ENCODE data around the gene CCDC28B.

Gene CCDC28B

GRCh38 chr1:32181563-32181962, 18.8 kb upstream of the CCDC28B start:
- peaks cover 50% of the 10 kb centered on the region for H3K36me3 Mint-ChIP-seq (ENCODE audit: low read depth)
- peaks cover 70% of the 10 kb centered on the region for H3K4me1 Mint-ChIP-seq
- peak overlapping the region; percentile 94 for H3K4me3 Mint-ChIP-seq
- no peaks in the 10 kb centered on the region for H3K27me3 Mint-ChIP-seq
- no peaks in the 10 kb centered on the region for H3K9me3 Mint-ChIP-seq
- peak overlapping the region; percentile 98 for H3K27ac Mint-ChIP-seq
- ATAC-seq (no peak), DNase-seq (no peak)

DNA sequence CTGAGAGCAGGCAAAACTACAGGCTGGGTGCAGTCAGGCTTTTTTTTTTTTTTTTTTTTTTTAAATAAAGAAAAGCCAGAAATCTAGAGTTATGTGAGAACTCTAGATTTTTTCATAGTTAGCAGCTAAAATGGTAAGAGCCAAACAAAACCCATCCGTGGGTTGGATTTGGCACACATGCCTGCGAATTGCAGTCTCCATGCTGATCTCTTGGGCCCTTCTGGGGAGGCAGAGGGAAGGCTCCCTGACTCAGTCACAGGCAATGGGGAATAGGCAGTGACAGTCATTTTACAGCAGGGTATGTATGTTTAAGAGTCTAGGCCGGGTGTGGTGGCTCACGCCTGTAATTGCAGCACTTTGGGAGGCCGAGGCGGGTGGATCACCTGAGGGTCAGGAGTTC, 18.3 kb upstream of the CCDC28B start:
- H3K27me3 Mint-ChIP-seq: no peaks in the 10 kb centered on the region
- H3K36me3 Mint-ChIP-seq (ENCODE audit: low read depth): peaks cover 52% of the 10 kb centered on the region
- peaks cover 71% of the 10 kb centered on the region for H3K4me1 Mint-ChIP-seq
- H3K27ac Mint-ChIP-seq: peak overlapping the region; percentile 98
- DNase-seq: no peak
- no peaks in the 10 kb centered on the region for H3K9me3 Mint-ChIP-seq
- no peak for ATAC-seq
- peak overlapping the region; percentile 94 for H3K4me3 Mint-ChIP-seq

GRCh38 chr1:32184650-32185049, 15.7 kb upstream of the CCDC28B start:
- Mint-ChIP-seq H3K27ac (peak overlapping the region; percentile 39), H3K4me1 (peaks cover 59% of the 10 kb centered on the region), H3K36me3 (ENCODE audit: low read depth) (peaks cover 75% of the 10 kb centered on the region), H3K4me3 (peak overlapping the region; percentile 65), H3K9me3 (no peaks in the 10 kb centered on the region), H3K27me3 (no peaks in the 10 kb centered on the region)
- ATAC-seq: no peak
- no peak for DNase-seq

DNA sequence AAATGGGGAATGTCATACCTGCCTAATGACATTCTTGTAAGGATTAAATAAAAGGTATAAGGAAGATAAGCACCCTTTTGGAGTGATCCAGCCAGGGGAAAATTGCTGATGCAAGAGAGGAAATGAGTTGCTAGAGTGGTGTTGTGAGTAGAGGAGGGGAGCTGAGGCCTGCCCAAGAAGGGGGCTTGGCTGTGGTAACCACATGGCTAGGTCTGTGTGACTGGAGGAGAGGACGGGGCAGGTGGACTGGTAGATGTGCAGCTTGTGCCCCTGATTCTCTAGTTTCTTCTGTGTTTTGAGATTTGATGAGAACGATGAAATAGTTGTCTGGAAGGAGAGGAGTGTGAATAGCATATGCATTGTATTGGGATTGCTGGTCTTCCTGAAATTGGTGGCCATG, 14.3 kb upstream of the CCDC28B start:
- H3K4me3 Mint-ChIP-seq: peak overlapping the region; percentile 50
- H3K4me1 Mint-ChIP-seq: peaks cover 47% of the 10 kb centered on the region
- DNase-seq (no peak), ATAC-seq (peak; percentile 22)
- no peaks in the 10 kb centered on the region for H3K9me3 Mint-ChIP-seq
- H3K36me3 Mint-ChIP-seq (ENCODE audit: low read depth): peaks cover 76% of the 10 kb centered on the region
- peak overlapping the region; percentile 89 for H3K27ac Mint-ChIP-seq
- H3K27me3 Mint-ChIP-seq: no peaks in the 10 kb centered on the region

DNA sequence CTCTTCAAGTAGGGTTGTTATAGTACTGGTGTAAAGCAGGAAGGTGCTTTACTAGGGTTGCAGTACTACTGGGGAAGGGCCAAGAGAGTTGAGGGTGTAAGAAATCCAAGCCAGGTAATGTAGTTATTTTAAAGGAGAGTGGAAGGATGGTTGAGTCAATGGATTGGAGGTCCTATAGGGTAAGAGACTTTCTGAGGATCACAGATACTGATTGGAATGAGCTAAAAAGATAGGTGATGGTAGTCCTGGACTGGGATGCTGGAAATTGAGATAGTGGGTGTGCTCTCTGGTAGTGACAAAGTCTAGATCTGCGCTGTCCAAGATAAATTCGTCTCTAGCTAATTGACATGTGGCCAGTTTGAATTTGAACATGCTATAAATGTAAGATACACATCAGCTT, 13.9 kb upstream of the CCDC28B start:
- Mint-ChIP-seq H3K4me3 (peak overlapping the region; percentile 50), H3K9me3 (no peaks in the 10 kb centered on the region), H3K27me3 (no peaks in the 10 kb centered on the region), H3K36me3 (ENCODE audit: low read depth) (peaks cover 76% of the 10 kb centered on the region), H3K27ac (peak overlapping the region; percentile 89), H3K4me1 (peaks cover 43% of the 10 kb centered on the region)
- ATAC-seq: no peak
- no peak for DNase-seq

DNA sequence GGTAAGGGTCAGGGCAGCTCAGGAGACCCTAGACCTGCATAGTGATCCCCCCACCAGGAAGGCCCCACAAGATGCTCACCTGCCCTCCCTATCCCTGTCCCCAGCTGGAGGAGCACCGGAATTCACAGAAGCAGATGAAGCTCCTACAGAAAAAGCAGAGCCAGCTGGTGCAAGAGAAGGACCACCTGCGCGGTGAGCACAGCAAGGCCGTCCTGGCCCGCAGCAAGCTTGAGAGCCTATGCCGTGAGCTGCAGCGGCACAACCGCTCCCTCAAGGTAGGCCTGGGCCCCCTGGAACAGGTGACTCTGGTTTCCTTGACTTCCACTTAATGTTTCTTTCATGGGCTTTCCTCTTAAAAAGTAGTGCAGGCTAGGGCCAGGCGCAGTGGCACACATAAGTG, 12.5 kb upstream of the CCDC28B start:
- H3K4me3 Mint-ChIP-seq: no peak overlapping the region
- H3K4me1 Mint-ChIP-seq: peaks cover 33% of the 10 kb centered on the region
- H3K36me3 Mint-ChIP-seq (ENCODE audit: low read depth): peaks cover 79% of the 10 kb centered on the region
- ATAC-seq (no peak), DNase-seq (no peak)
- no peaks in the 10 kb centered on the region for H3K27me3 Mint-ChIP-seq
- H3K9me3 Mint-ChIP-seq: no peaks in the 10 kb centered on the region
- no peak overlapping the region for H3K27ac Mint-ChIP-seq

DNA sequence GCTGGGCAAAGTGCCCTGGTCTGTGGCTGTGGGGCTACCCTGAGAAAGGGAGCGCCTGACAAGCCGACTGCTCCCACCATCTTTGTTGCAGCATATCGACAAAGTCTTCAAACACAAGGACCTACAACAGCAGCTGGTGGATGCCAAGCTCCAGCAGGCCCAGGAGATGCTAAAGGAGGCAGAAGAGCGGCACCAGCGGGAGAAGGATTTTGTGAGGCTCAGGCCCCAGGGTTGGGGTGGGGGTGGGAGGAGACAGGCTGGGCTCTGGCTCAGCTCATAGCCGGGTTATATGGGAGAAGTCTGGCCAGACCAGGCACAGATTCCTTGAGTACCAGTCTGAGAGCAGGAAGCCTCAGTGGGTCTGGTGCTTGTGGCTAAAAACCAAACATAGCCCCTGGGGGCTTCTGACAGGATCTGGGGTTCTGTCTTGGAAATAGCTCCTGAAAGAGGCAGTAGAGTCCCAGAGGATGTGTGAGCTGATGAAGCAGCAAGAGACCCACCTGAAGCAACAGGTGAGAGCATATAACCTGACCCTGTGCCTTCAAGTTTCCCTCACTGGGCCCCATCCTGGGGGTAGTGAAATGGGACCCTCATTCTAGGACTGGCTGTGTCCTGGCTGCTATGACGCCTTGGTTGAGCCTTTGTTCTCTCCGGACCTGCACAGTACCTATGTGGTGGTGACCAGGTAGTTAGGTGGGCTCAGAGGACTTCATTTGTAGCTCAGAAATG, 8.0 kb upstream of the CCDC28B start:
- Mint-ChIP-seq H3K27me3 (no peaks in the 10 kb centered on the region), H3K27ac (no peak overlapping the region), H3K4me3 (no peak overlapping the region), H3K4me1 (peaks cover 44% of the 10 kb centered on the region), H3K36me3 (ENCODE audit: low read depth) (peaks cover 86% of the 10 kb centered on the region), H3K9me3 (no peaks in the 10 kb centered on the region)
- ATAC-seq: no peak
- no peak for DNase-seq

DNA sequence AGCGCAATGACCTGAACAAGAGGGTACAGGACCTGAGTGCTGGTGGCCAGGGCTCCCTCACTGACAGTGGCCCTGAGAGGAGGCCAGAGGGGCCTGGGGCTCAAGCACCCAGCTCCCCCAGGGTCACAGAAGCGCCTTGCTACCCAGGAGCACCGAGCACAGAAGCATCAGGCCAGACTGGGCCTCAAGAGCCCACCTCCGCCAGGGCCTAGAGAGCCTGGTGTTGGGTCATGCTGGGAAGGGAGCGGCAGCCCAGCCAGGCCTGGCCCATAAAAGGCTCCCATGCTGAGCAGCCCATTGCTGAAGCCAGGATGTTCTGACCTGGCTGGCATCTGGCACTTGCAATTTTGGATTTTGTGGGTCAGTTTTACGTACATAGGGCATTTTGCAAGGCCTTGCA, 5.4 kb upstream of the CCDC28B start:
- H3K36me3 Mint-ChIP-seq (ENCODE audit: low read depth): peaks cover 69% of the 10 kb centered on the region
- no peak overlapping the region for H3K4me3 Mint-ChIP-seq
- H3K4me1 Mint-ChIP-seq: peaks cover 64% of the 10 kb centered on the region
- no peaks in the 10 kb centered on the region for H3K9me3 Mint-ChIP-seq
- DNase-seq (no peak), ATAC-seq (no peak)
- H3K27ac Mint-ChIP-seq: no peak overlapping the region
- no peaks in the 10 kb centered on the region for H3K27me3 Mint-ChIP-seq

DNA sequence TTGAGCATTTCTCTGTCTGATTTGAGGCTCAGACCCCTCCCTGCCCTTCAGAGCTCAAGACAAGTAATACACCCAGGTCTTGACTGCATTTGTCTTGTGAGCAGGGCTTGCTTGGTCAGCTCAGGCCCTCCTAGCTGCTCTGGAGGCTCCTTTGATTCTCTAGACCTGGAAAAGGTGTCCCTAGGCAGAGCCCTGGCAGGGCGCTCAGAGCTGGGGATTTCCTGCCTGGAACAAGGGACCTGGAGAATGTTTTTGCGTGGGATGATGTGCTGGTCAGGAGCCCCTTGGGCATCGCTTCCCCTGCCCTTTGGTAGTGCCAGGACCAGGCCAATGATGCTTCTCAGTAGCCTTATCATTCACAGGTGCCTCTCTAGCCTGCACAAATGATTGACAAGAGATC, 4.9 kb upstream of the CCDC28B start:
- Mint-ChIP-seq H3K27me3 (no peaks in the 10 kb centered on the region), H3K27ac (peak overlapping the region; percentile 31), H3K9me3 (no peaks in the 10 kb centered on the region), H3K4me1 (peaks cover 69% of the 10 kb centered on the region), H3K36me3 (ENCODE audit: low read depth) (peaks cover 64% of the 10 kb centered on the region), H3K4me3 (no peak overlapping the region)
- ATAC-seq (no peak), DNase-seq (no peak)

DNA sequence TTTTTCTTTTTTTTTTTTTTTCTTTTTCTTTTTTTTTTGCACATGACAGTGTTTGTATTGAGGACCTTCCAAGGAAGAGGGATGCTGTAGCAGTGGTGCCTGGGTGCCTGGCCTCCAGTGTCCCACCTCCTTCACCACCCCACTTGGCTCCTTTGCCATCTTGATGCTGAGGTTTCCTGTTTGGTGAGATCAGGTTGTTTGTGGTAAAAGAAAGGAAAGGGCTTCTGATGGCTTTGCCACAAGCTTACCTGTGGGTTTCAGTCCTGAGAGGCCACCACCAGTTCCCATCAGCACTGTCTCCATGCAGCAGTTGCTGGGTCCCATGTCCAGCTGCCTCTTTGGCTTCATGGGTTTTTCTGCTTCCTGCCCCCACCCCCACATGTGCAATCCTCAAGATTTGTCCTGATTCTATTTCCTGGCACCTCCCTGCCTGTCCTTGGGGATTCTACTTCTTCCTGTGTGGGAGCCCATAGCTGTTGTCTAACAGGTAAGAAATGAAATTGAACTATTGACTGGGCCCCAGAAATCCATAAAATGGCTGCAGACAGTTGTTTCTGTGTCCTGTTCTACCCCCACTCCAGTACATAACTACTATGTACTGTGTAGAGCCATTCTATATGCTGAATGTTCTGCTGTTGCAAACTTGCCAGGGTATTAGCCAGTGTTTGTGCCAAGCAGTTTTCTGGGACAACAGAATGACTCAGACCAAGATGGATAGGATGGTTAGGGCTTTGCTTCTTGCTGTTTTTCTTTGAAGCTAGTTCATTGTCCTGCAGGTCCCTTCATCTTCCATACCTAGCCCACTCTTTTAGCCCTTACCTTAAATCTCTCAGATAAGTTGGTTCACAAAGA, 4.2 kb upstream of the CCDC28B start:
- H3K27me3 Mint-ChIP-seq: no peaks in the 10 kb centered on the region
- H3K9me3 Mint-ChIP-seq: no peaks in the 10 kb centered on the region
- H3K4me3 Mint-ChIP-seq: no peak overlapping the region
- DNase-seq (no peak), ATAC-seq (no peak)
- H3K27ac Mint-ChIP-seq: peak overlapping the region; percentile 31
- H3K4me1 Mint-ChIP-seq: peaks cover 69% of the 10 kb centered on the region
- H3K36me3 Mint-ChIP-seq (ENCODE audit: low read depth): peaks cover 58% of the 10 kb centered on the region

GRCh38 chr1:32197074-32197473, 3.3 kb upstream of the CCDC28B start:
- Mint-ChIP-seq H3K9me3 (no peaks in the 10 kb centered on the region), H3K4me3 (no peak overlapping the region), H3K27me3 (no peaks in the 10 kb centered on the region), H3K27ac (peak overlapping the region; percentile 42), H3K4me1 (peaks cover 77% of the 10 kb centered on the region), H3K36me3 (ENCODE audit: low read depth) (peaks cover 50% of the 10 kb centered on the region)
- DNase-seq (no peak), ATAC-seq (no peak)

DNA sequence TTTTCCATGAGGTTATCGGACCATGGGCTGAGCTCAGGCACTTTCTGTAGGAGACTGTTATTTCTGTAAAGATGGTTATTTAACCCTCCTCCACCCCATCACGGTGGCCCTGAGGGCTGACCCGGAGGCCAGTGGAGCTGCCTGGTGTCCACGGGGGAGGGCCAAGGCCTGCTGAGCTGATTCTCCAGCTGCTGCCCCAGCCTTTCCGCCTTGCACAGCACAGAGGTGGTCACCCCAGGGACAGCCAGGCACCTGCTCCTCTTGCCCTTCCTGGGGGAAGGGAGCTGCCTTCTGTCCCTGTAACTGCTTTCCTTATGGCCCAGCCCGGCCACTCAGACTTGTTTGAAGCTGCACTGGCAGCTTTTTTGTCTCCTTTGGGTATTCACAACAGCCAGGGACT, 2.6 kb upstream of the CCDC28B start:
- Mint-ChIP-seq H3K4me1 (peaks cover 80% of the 10 kb centered on the region), H3K36me3 (ENCODE audit: low read depth) (peaks cover 45% of the 10 kb centered on the region), H3K9me3 (no peaks in the 10 kb centered on the region), H3K27ac (peak overlapping the region; percentile 55), H3K27me3 (no peaks in the 10 kb centered on the region), H3K4me3 (no peak overlapping the region)
- DNase-seq: no peak
- no peak for ATAC-seq

DNA sequence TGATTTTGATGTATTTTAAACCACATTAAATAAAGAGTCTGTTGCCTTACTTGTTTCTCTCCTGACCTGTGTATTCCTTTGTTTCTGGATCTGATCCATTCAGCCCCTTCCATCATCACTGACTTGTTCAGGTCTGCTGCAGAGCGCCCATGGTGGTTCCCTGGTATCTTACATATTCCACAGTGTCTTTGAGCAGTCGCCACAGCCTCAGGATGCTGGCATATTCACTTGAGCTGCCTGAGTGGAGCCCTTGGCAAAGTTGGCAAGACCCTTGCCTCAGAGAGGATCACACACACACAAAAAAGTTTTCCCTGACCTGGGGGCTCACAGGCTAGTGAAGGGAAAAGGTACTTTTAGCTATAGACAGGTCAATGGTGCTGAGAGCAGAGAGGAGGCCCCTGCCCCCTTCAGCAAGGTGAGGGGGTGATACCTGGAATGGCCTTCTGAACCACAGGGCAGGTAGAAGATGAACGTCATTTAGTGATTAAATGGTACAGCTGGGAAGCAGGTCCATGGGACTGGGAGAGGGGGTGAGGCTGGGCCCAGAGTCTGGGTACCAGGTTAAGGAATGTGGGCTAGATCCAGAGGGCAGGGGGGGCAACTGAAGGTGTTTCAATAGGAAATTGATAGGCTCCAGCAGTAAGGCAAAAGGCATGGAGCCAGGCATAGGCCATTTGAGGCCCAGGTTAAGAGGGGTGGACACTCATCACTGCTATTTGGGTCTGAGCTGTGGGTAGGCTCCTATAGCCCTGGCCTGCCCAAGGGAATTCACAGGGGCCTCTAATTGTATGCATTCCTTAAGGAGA, 2.0 kb upstream of the CCDC28B start:
- Mint-ChIP-seq H3K9me3 (no peaks in the 10 kb centered on the region), H3K27ac (peak overlapping the region; percentile 55), H3K4me3 (no peak overlapping the region), H3K27me3 (no peaks in the 10 kb centered on the region), H3K4me1 (peaks cover 76% of the 10 kb centered on the region), H3K36me3 (ENCODE audit: low read depth) (peaks cover 40% of the 10 kb centered on the region)
- ATAC-seq: no peak
- DNase-seq: no peak

DNA sequence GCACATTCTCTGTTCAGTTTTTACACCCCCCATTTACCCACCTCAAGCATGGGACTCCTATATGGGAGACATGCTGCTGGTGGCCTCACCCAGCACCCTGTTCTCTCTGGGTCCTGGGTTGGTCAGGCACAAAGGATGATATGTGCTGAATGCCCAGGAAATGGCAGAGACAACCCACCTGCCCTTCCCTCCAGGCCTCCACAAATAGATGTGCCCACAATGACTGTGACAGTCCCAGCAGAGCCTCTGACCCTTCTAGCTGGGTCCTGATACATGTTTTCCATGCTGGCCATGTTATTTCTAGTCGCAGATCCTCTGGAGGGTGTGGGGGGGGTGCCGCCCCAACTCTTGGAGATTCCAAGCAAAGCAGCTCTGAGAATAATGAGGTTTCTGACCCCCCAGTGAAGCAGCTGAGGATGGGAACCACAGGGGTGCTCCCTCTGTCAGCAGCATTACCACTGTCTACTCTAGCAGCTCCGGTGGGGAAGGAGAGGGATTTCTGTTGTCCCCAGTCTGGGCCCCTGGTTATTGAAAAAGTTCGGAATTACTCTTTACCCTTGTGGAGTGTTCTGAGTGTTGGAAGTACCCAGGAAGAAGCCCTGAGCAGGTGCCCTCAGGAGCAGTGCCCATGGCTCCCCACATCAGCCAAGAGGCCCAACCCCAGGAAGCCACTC, 1.2 kb upstream of the CCDC28B start:
- no peak overlapping the region for H3K27ac Mint-ChIP-seq
- H3K4me3 Mint-ChIP-seq: peak overlapping the region; percentile 74
- no peaks in the 10 kb centered on the region for H3K27me3 Mint-ChIP-seq
- H3K36me3 Mint-ChIP-seq (ENCODE audit: low read depth): peaks cover 33% of the 10 kb centered on the region
- ATAC-seq: no peak
- H3K4me1 Mint-ChIP-seq: peaks cover 70% of the 10 kb centered on the region
- no peak for DNase-seq
- no peaks in the 10 kb centered on the region for H3K9me3 Mint-ChIP-seq

Data from activated naive CD8-positive, alpha-beta T cell treated with anti-CD3 and anti-CD28 coated beads, Interleukin-2, amount 50 U/mL, for 24 hours (primary cell).